NCI-H1048 (cell line): Measurements from ENCODE around the gene LBX2.

Source experiments
- DNase-seq: peaks from one replicate; lab custom pipeline; 2025; lab: John Stamatoyannopoulos, UW

The LBX2 gene

GRCh38 chr2:74525717-74526648 is 26.6 kb upstream of the LBX2 start, which contains the start of gene DQX1:
TSS of gene DQX1 (minus strand) at chr2:74526231. CDS start at chr2:74525729, 502 bp downstream.
- DNase-seq, result no peak

- no peak for DNase-seq
Observed at GRCh38 chr2:74524955-74525716, 25.7 kb upstream of the LBX2 start.

GRCh38 chr2:74524005-74524404 is 24.6 kb upstream of the LBX2 start:
- no peak for DNase-seq

GRCh38 chr2:74522516-74522915 is 23.1 kb upstream of the LBX2 start:
- no peak for DNase-seq

GRCh38 chr2:74516650-74517049 is 17.2 kb upstream of the LBX2 start:
- no peak for DNase-seq

GRCh38 chr2:74515981-74516633 is 16.7 kb upstream of the LBX2 start:
- DNase-seq, result no peak

GRCh38 chr2:74515271-74515980 is 16.0 kb upstream of the LBX2 start:
- DNase-seq, result no peak

GRCh38 chr2:74514368-74515270 is 15.2 kb upstream of the LBX2 start, which contains the start of gene TLX2:
TSS of gene TLX2 (plus strand) at chr2:74514450. CDS start at chr2:74514807, 357 bp downstream.
- no peak for DNase-seq

GRCh38 chr2:74513605-74514367 is 14.4 kb upstream of the LBX2 start:
- DNase-seq, result peak; percentile 41

- DNase-seq, result no peak
Observed at GRCh38 chr2:74512744-74513604, 13.6 kb upstream of the LBX2 start.

- DNase-seq, result no peak
Observed at GRCh38 chr2:74511104-74511989, 11.9 kb upstream of the LBX2 start.

GRCh38 chr2:74510272-74510671 is 10.9 kb upstream of the LBX2 start:
- no peak for DNase-seq

GRCh38 chr2:74507926-74508520 is 8.6 kb upstream of the LBX2 start:
- peak; percentile 4 for DNase-seq

GRCh38 chr2:74507145-74507925 is 7.9 kb upstream of the LBX2 start, which contains the start of gene PCGF1:
TSS of gene PCGF1 (minus strand) at chr2:74507695. CDS start at chr2:74507668, 27 bp downstream.
- DNase-seq, result peak; percentile 91

- no peak for DNase-seq
Observed at GRCh38 chr2:74505448-74506246, 6.2 kb upstream of the LBX2 start.

- DNase-seq, result no peak
Observed at GRCh38 chr2:74504591-74504990, 5.2 kb upstream of the LBX2 start.
